Measurements from ENCODE around the gene KDSR.
A peak's percentile ranks its signal among the peaks of the same experiment; 100 is the strongest.

Gene KDSR

GRCh38 chr18:63331105-63331504 is 35.9 kb downstream of the KDSR start:
- no peak for TF ChIP-seq CTCF (IDR thresholded peaks at IDR 0.05; ENCODE audit: low read depth, low read length)
- no peak for DNase-seq (ENCODE audit: extremely low read depth, low read depth)

GRCh38 chr18:63329431-63330145 is 37.4 kb downstream of the KDSR start:
- no peak for DNase-seq (ENCODE audit: extremely low read depth, low read depth)
- TF ChIP-seq CTCF (IDR thresholded peaks at IDR 0.05; ENCODE audit: low read depth, low read length), result no peak

- no peak for TF ChIP-seq CTCF (IDR thresholded peaks at IDR 0.05; ENCODE audit: low read depth, low read length)
- no peak for DNase-seq (ENCODE audit: extremely low read depth, low read depth)
Measured at GRCh38 chr18:63326011-63326410, 41.0 kb downstream of the KDSR start.

- no peak for TF ChIP-seq CTCF (IDR thresholded peaks at IDR 0.05; ENCODE audit: low read depth, low read length)
- DNase-seq (ENCODE audit: extremely low read depth, low read depth), result no peak
Measured at GRCh38 chr18:63325086-63325686, 41.8 kb downstream of the KDSR start.

GRCh38 chr18:63322908-63323634 is 43.9 kb downstream of the KDSR start:
- TF ChIP-seq CTCF (IDR thresholded peaks at IDR 0.05; ENCODE audit: low read depth, low read length), result peak; percentile 77
- peak; percentile 30 for DNase-seq (ENCODE audit: extremely low read depth, low read depth)

- TF ChIP-seq CTCF (IDR thresholded peaks at IDR 0.05; ENCODE audit: low read depth, low read length), result no peak
Measured at GRCh38 chr18:63322206-63322605, 44.8 kb downstream of the KDSR start.

GRCh38 chr18:63321291-63321690 is 45.7 kb downstream of the KDSR start:
- DNase-seq (ENCODE audit: extremely low read depth, low read depth), result no peak
- TF ChIP-seq CTCF (IDR thresholded peaks at IDR 0.05; ENCODE audit: low read depth, low read length), result no peak

More at GRCh38 chr18:63322206-63322605, 44.8 kb downstream of the KDSR start:
- DNase-seq (ENCODE audit: extremely low read depth, low read depth), result no peak

All from AG09319 (cell line).